ENCODE data around the gene ADGRB2. TPM values are rescaled to one million over a fixed set of nuclear protein-coding genes. Genes with fewer than 3 reads are reported as not detected.

Gene ADGRB2
- total RNA-seq, 1 experiment from 2014 or later: 1.5 TPM

- Mint-ChIP-seq H3K4me1 (ENCODE audit: insufficient read depth, unreplicated experiment) (peaks cover 9% of the 10 kb centered on the region), H3K36me3 (ENCODE audit: insufficient read depth, unreplicated experiment) (no peaks in the 10 kb centered on the region), H3K27ac (ENCODE audit: low read depth, unreplicated experiment) (no peak overlapping the region), H3K9me3 (ENCODE audit: unreplicated experiment) (no peaks in the 10 kb centered on the region), H3K27me3 (ENCODE audit: insufficient read depth, unreplicated experiment) (no peaks in the 10 kb centered on the region), H3K4me3 (ENCODE audit: unreplicated experiment) (no peak overlapping the region)
- DNase-seq (ENCODE audit: unreplicated experiment): peak; percentile 66
- POLR2A ChIA-PET: interaction anchor here (0.6 to 1.5 kb wide), 10 partner anchors 8 to 108 kb away, joined by 3 to 8 read pairs (median 4); no protein-coding TSS in a partner anchor
- no TSS peak for BruUV-seq (replicated peaks)
- intact Hi-C loops (cut with micrococcal nuclease): loop anchor here (1.0 to 2.0 kb wide), 3 partner anchors 43 to 181 kb away; no protein-coding TSS in a partner anchor
- CTCF ChIA-PET: interaction anchor here (0.6 to 4.1 kb wide), 38 partner anchors 8 to 218 kb away, joined by 3 to 96 read pairs (median 4); no protein-coding TSS in a partner anchor
- peak; percentile 89 for TF ChIP-seq CTCF (IDR thresholded peaks at IDR 0.05; ENCODE audit: unreplicated experiment)
Observed at GRCh38 chr1:31745096-31745945, 18.8 kb downstream of the ADGRB2 start.

GRCh38 chr1:31744165-31744888 lies 19.8 kb downstream of the ADGRB2 start:
- ChIA-PET POLR2A (interaction anchor here (1.5 kb wide), 2 partner anchors 11 to 74 kb away, joined by 4 to 5 read pairs; no protein-coding TSS in a partner anchor), CTCF (interaction anchor here (0.6 to 4.1 kb wide), 15 partner anchors 10 to 217 kb away, joined by 3 to 96 read pairs (median 11); no protein-coding TSS in a partner anchor)
- Mint-ChIP-seq H3K27ac (ENCODE audit: low read depth, unreplicated experiment) (no peak overlapping the region), H3K27me3 (ENCODE audit: insufficient read depth, unreplicated experiment) (no peaks in the 10 kb centered on the region), H3K36me3 (ENCODE audit: insufficient read depth, unreplicated experiment) (no peaks in the 10 kb centered on the region), H3K4me3 (ENCODE audit: unreplicated experiment) (no peak overlapping the region), H3K9me3 (ENCODE audit: unreplicated experiment) (no peaks in the 10 kb centered on the region), H3K4me1 (ENCODE audit: insufficient read depth, unreplicated experiment) (peaks cover 9% of the 10 kb centered on the region)
- intact Hi-C loops (cut with micrococcal nuclease): loop anchor here (2.0 kb wide), 2 partner anchors 44 to 180 kb away; no protein-coding TSS in a partner anchor
- TF ChIP-seq CTCF (IDR thresholded peaks at IDR 0.05; ENCODE audit: unreplicated experiment): no peak
- no TSS peak for BruUV-seq (replicated peaks)
- no peak for DNase-seq (ENCODE audit: unreplicated experiment)

- Mint-ChIP-seq H3K27me3 (ENCODE audit: insufficient read depth, unreplicated experiment) (no peaks in the 10 kb centered on the region), H3K27ac (ENCODE audit: low read depth, unreplicated experiment) (no peak overlapping the region), H3K36me3 (ENCODE audit: insufficient read depth, unreplicated experiment) (no peaks in the 10 kb centered on the region), H3K9me3 (ENCODE audit: unreplicated experiment) (no peaks in the 10 kb centered on the region), H3K4me1 (ENCODE audit: insufficient read depth, unreplicated experiment) (peaks cover 9% of the 10 kb centered on the region), H3K4me3 (ENCODE audit: unreplicated experiment) (no peak overlapping the region)
- CTCF ChIA-PET: interaction anchor here (0.6 to 4.1 kb wide), 5 partner anchors 47 to 370 kb away, joined by 3 to 96 read pairs (median 4); partner anchors contain the start of gene FABP3
- no TSS peak for BruUV-seq (replicated peaks)
- DNase-seq (ENCODE audit: unreplicated experiment): no peak
- no peak for TF ChIP-seq CTCF (IDR thresholded peaks at IDR 0.05; ENCODE audit: unreplicated experiment)
- intact Hi-C loops (cut with micrococcal nuclease): no loop called here
- POLR2A ChIA-PET: interaction anchor here (0.5 kb wide), 1 partner anchor 46 kb away, joined by 4 read pairs; no protein-coding TSS in a partner anchor
Observed at GRCh38 chr1:31742462-31743212, 21.5 kb downstream of the ADGRB2 start.
